Spinal cord (tissue), 10 donors: Measurements from ENCODE around the gene ITPA. TPM values are rescaled to one million over a fixed set of nuclear protein-coding genes. Genes with fewer than 3 reads are reported as not detected.
"Not testable (repeated sequence)": the region's sequence is repeated elsewhere in the genome, so short reads cannot be mapped to it uniquely, and the experiment has no call there.

ENCODE experiments used
- DNase-seq, 6 donors: peaks; one replicate each; pipeline versions ENCODE4 v3.0.0 to v3.0.0-alpha.2; 2013 to 2015; ENCODE audit warnings: low spot score in 6 of 6, low read depth in 4 of 6
- H3K27ac ChIP-seq: one replicate; pipeline ENCODE4 v1.5.1; 2013; ENCODE audit warnings: low read depth, low read length, control low read depth
- H3K27me3 ChIP-seq: one replicate; pipeline ENCODE4 v1.6.1; 2013; ENCODE audit warnings: low read length; ENCODE audit not compliant: control insufficient read depth, insufficient read depth
- H3K36me3 ChIP-seq: one replicate; pipeline ENCODE4 v1.6.1; 2013; ENCODE audit warnings: low read length; ENCODE audit not compliant: control insufficient read depth, insufficient read depth
- H3K4me1 ChIP-seq: one replicate; pipeline ENCODE4 v1.6.1; 2013; ENCODE audit warnings: low read length; ENCODE audit not compliant: control insufficient read depth, insufficient read depth
- H3K4me3 ChIP-seq: one replicate; pipeline ENCODE4 v1.5.1; 2013; ENCODE audit warnings: low read depth, low read length, control low read depth
- H3K9me3 ChIP-seq: one replicate; pipeline ENCODE4 v1.6.1; 2013; ENCODE audit warnings: low read length; ENCODE audit not compliant: control insufficient read depth, insufficient read depth
- WGBS: methylation state at CpG from one replicate; pipeline ENCODE4 v1.1.5; 2013; ENCODE audit warnings: missing lambda C conversion rate; ENCODE audit not compliant: insufficient coverage; 5-methylcytosine and 5-hydroxymethylcytosine counted together
- polyA plus RNA-seq, 2 donors: library from polyadenylated mRNA; unstranded; fragments of 120-200 nt; gene quantifications; one replicate each; pipeline ENCODE4 v1.2.1, GENCODE V29; 2013; ENCODE audit not compliant: insufficient read length in 2 of 2
- total RNA-seq, 2 donors: library from RNA; depleted of rRNA in 1 of 2; stranded (reverse); fragments of 120-200 nt in 1 of 2; fragments of >200 nt in 1 of 2; gene quantifications; one replicate each; pipeline versions ENCODE4 v1.2.3 to v1.2.4, GENCODE V29; 2013 to 2014
- donor health status: healthy.

The ITPA gene
- total and polyA plus RNA-seq, 4 donors: 24.4 to 82.8 (median 58.7) TPM

DNA sequence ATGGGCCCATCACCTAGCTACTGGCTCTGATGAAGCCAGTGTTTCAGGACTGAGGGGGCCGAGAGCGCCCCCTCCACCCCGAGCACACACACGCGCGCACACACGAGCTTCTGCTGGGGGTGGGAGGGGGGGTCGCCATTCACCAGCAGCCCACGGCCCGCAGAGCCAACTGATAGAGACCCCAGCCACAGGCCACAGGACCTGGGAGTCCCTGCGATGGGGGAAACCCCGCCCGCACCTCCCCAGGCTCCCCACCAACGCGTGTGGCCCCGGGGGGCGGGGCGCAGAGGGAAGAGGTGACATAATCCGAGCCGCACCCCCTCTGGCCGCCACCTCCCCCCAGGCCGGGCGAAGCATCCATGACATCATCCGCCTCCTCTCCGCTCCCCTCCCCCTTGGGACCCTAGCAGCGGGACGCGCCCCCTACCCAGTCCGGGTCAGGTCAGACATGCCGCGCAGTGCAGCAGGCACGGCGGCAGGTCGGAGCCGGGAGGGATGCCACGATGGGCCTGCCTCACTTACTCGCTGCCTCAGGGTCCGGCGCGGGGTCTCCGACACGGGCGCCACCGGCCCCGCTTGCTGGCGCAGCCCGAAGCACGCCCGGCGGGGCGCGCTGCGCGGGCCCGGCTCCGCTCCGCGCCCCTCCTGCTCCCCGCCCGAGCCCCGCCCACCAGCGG is 36.2 kb upstream of the ITPA start, which contains the start of gene LZTS3:
TSS of gene LZTS3 (minus strand) at position 617 of the 677 bp plus-strand sequence. CDS start 6,386 bp downstream, outside the sequence.
- peak; percentile 44 to 91 (median 61) for DNase-seq
- 0% methylated on average over 55 of the region's 62 CpGs for WGBS
- peaks cover 10% of the 10 kb centered on the region for H3K36me3 ChIP-seq
- H3K27ac ChIP-seq: peak within 1 kb of the TSS; percentile 88
- H3K27me3 ChIP-seq: peaks cover 3% of the 10 kb centered on the region
- H3K9me3 ChIP-seq: no peaks in the 10 kb centered on the region
- H3K4me1 ChIP-seq: peaks cover 31% of the 10 kb centered on the region
- H3K4me3 ChIP-seq: peak within 1 kb of the TSS; percentile 90

GRCh38 chr20:3173610-3174441 is 35.5 kb upstream of the ITPA start:
- peaks cover 26% of the 10 kb centered on the region for H3K4me1 ChIP-seq
- peak; percentile 74 to 97 (median 88) for DNase-seq
- H3K27me3 ChIP-seq: peaks cover 3% of the 10 kb centered on the region
- peak overlapping the region; percentile 90 for H3K4me3 ChIP-seq
- WGBS: under 1% methylated on average over 80 of the region's 84 CpGs
- peak overlapping the region; percentile 88 for H3K27ac ChIP-seq
- H3K36me3 ChIP-seq: peaks cover 5% of the 10 kb centered on the region
- no peaks in the 10 kb centered on the region for H3K9me3 ChIP-seq

DNA sequence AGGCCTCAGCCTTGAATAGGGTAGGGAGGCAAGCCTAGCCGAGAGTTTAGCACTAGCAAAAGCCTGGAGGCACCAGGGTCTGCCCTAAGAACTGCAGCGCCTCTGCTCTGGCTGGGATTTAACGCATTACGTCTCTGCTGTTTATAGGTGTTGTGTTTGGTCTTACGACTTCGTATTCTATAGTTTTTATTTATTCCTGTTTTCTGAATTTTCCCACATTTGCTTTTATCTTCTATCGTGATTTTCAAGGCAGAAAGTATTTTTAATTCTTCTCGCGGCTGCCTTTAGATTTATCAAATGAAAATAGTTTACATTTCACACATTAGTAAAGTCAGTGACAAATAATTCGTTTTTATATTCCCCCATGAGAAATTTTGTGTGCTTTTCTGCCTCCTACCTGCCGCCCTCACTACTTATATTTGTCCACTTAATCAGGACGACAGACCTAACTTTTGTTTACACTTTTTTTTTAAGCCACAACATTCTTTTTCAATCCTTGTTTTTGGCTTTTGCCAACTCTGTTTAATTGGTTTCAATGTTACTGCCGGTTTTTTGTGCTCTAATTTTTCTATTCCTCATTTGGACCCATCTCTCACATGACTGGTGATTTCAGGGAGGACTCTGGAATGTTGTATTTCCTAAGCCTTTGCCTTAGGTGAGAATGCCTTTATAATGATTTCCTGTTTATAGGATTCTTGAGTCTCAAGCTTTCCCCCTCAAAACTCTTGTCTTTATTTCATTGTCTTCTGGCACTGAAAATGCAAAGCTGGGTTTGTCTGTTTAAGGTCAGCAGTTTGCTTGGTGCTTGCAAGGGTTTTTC is 34.6 kb upstream of the ITPA start:
- DNase-seq: peak in 1 of 6 donors; percentile 39
- 14% methylated on average over 3 of the region's 13 CpGs for WGBS
- peaks cover 2% of the 10 kb centered on the region for H3K36me3 ChIP-seq
- peaks cover 26% of the 10 kb centered on the region for H3K4me1 ChIP-seq
- peak overlapping the region; percentile 88 for H3K27ac ChIP-seq
- H3K4me3 ChIP-seq: peak overlapping the region; percentile 90
- H3K27me3 ChIP-seq: peaks cover 3% of the 10 kb centered on the region
- H3K9me3 ChIP-seq: no peaks in the 10 kb centered on the region

DNA sequence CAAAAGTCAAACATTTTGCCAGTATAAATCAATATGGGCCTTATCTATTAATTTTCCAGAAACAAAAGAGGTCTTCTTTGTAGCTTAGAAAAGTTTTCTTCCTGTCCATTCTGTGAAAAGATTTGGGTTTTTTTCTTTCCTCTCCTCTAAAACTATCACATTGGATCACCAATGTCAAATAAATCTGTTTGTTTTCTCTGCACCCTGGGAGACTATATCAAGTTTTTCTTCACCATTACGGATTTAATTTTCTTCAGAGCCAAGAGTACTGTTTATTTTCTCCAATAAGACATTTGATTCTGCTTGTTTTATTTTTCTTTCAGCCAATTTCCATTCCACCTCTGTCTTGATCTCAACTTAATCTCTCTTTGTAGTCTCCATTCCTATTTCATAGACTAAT is 34.0 kb upstream of the ITPA start:
- no CpG with 5 or more reads among the region's 1 CpG for WGBS
- Histone ChIP-seq H3K4me1 (peaks cover 26% of the 10 kb centered on the region), H3K27me3 (peaks cover 3% of the 10 kb centered on the region), H3K4me3 (no peak overlapping the region), H3K36me3 (peaks cover 2% of the 10 kb centered on the region), H3K27ac (no peak overlapping the region), H3K9me3 (no peaks in the 10 kb centered on the region)
- no peak for DNase-seq

DNA sequence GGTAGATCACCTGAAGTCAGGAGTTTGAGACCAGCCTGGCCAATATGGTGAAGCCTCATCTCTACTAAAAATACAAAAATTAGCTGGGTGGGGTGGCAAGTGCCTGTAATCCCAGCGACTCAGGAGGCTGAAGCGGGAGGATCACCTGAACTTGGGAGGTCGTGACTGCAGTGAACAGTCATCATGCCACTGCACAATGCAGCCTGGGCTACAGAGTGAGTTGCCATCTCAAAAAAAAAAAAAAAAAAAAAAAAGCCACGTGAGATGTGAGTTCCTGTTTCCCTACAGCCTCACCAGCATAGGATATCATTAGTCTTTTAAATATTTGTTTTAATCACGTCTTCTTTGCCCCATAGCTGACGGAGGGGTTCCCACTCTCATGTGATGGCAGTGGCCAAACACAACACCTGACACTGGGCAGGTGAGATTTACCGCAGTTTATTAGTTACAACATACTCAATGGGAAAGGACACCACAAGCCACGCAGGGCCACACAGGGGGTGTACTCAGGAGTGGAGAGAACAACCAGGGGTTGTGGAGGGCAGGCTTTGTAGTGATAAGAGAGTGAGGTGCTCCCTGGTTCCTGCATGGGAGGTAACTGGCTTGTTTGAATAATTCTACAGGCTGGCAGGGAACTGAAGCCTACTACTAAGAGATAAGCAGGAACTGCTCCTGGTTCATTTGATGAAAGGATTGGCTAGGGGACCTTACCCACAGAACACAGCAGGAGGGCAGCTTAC is 31.4 kb upstream of the ITPA start:
- DNase-seq: no peak
- Histone ChIP-seq H3K4me3 (no peak overlapping the region), H3K27ac (no peak overlapping the region), H3K27me3 (peaks cover 3% of the 10 kb centered on the region), H3K36me3 (peaks cover 2% of the 10 kb centered on the region), H3K9me3 (no peaks in the 10 kb centered on the region), H3K4me1 (peaks cover 8% of the 10 kb centered on the region)
- WGBS: 100% methylated on average over 3 of the region's 8 CpGs

GRCh38 chr20:3180319-3180718 is 29.0 kb upstream of the ITPA start:
- DNase-seq: no peak
- Histone ChIP-seq H3K4me3 (no peak overlapping the region), H3K27ac (no peak overlapping the region), H3K27me3 (no peaks in the 10 kb centered on the region), H3K9me3 (no peaks in the 10 kb centered on the region), H3K36me3 (peaks cover 5% of the 10 kb centered on the region), H3K4me1 (no peaks in the 10 kb centered on the region)
- 47% methylated on average over 2 of the region's 4 CpGs for WGBS

- H3K36me3 ChIP-seq: peaks cover 4% of the 10 kb centered on the region
- DNase-seq: no peak
- H3K27me3 ChIP-seq: no peaks in the 10 kb centered on the region
- 93% methylated on average over 3 of the region's 5 CpGs for WGBS
- H3K4me3 ChIP-seq: no peak overlapping the region
- no peak overlapping the region for H3K27ac ChIP-seq
- no peaks in the 10 kb centered on the region for H3K9me3 ChIP-seq
- H3K4me1 ChIP-seq: no peaks in the 10 kb centered on the region
Observed at GRCh38 chr20:3181270-3181669, 28.0 kb upstream of the ITPA start.

- not testable (repeated sequence) for H3K4me1 ChIP-seq, H3K4me3 ChIP-seq
Observed at GRCh38 chr20:3182429-3182828, 26.9 kb upstream of the ITPA start.

More at GRCh38 chr20:3182429-3182828, 26.9 kb upstream of the ITPA start:
- WGBS: 100% methylated on average over 1 of the region's 5 CpGs
- not testable (repeated sequence) for H3K9me3 ChIP-seq, H3K27me3 ChIP-seq, H3K27ac ChIP-seq, H3K36me3 ChIP-seq, DNase-seq
